MCF 10A (cell line): ENCODE results near the gene EIF2B2. TPM values are rescaled to one million over a fixed set of nuclear protein-coding genes. Genes with fewer than 3 reads are reported as not detected.

Experiments used
- BruUV-seq: library from RNA; stranded (reverse); fragments of 400-500 nt; replicated peaks from 2 replicates; lab custom pipeline; 2021; lab: Mats Ljungman, UMichigan
- CTCF ChIA-PET: fragments of 300-600 bp; sonication (Branson Sonifier 250); formaldehyde crosslinking; extraction: SDS; loops from one replicate; lab custom pipeline; 2021; ENCODE audit warnings: antibody characterized with exemption, inconsistent platforms; lab: Yijun Ruan, JAX
- POLR2A ChIA-PET: fragments of 300-600, 350-650 bp; sonication (Branson Sonifier 250); formaldehyde crosslinking; extraction: SDS; loops from one replicate; lab custom pipeline; 2020; ENCODE audit warnings: antibody characterized with exemption, inconsistent platforms; lab: Yijun Ruan, JAX
- DNase-seq: peaks from one replicate; pipeline ENCODE4 v3.0.0-alpha.2; 2018; ENCODE audit not compliant: unreplicated experiment
- H3K27ac Mint-ChIP-seq: one replicate; pipeline ENCODE4 v1.8.0; 2022; ENCODE audit warnings: mild to moderate bottlenecking, low read depth, mixed read lengths; ENCODE audit not compliant: unreplicated experiment
- H3K27me3 Mint-ChIP-seq: one replicate; pipeline ENCODE4 v1.8.0; 2022; ENCODE audit warnings: mixed read lengths; ENCODE audit not compliant: insufficient read depth, unreplicated experiment
- H3K36me3 Mint-ChIP-seq: one replicate; pipeline ENCODE4 v1.8.0; 2022; ENCODE audit warnings: mild to moderate bottlenecking, moderate library complexity, mixed read lengths; ENCODE audit not compliant: insufficient read depth, unreplicated experiment
- H3K4me1 Mint-ChIP-seq: one replicate; pipeline ENCODE4 v1.8.0; 2022; ENCODE audit warnings: mixed read lengths; ENCODE audit not compliant: insufficient read depth, unreplicated experiment
- H3K4me3 Mint-ChIP-seq: one replicate; pipeline ENCODE4 v1.8.0; 2022; ENCODE audit warnings: mild to moderate bottlenecking, moderate library complexity, mixed read lengths; ENCODE audit not compliant: unreplicated experiment
- H3K9me3 Mint-ChIP-seq: one replicate; pipeline ENCODE4 v1.8.0; 2022; ENCODE audit warnings: mixed read lengths; ENCODE audit not compliant: unreplicated experiment
- CTCF ChIP-seq: fragments of 200-600 bp; IDR thresholded peaks from one replicate; pipeline ENCODE4 v1.8.0; 2022; ENCODE audit warnings: antibody characterized with exemption, mild to moderate bottlenecking; ENCODE audit not compliant: unreplicated experiment
- intact Hi-C: fragments of 100-400 bp; cut with micrococcal nuclease; formaldehyde crosslinking; loops from 2 replicates; pipeline ENCODE4 v1.14.1; 2022
- total RNA-seq: library from RNA; stranded (reverse); gene quantifications from 2 replicates; pipeline ENCODE4 v1.2.3, GENCODE V29; 2022

The EIF2B2 gene
- total RNA-seq, 1 experiment from 2014 or later = 53.8 TPM

- Mint-ChIP-seq H3K4me1 (no peaks in the 10 kb centered on the region), H3K27ac (no peak overlapping the region), H3K9me3 (no peaks in the 10 kb centered on the region), H3K4me3 (no peak overlapping the region), H3K27me3 (no peaks in the 10 kb centered on the region), H3K36me3 (peaks cover 40% of the 10 kb centered on the region)
- intact Hi-C loops = no loop called here
- no peak for TF ChIP-seq CTCF
- ChIA-PET POLR2A (interaction anchor here (0.7 to 1.6 kb wide), 4 partner anchors 11 to 55 kb away, joined by 3 to 5 read pairs (median 3); no protein-coding TSS in a partner anchor), CTCF (interaction anchor here (0.6 to 1.5 kb wide), 4 partner anchors 65 to 272 kb away, joined by 3 to 6 read pairs (median 4); no protein-coding TSS in a partner anchor)
- DNase-seq = no peak
- no TSS peak for BruUV-seq
Measured at GRCh38 chr14:75023108-75023507, 20.4 kb downstream of the EIF2B2 start.

DNA sequence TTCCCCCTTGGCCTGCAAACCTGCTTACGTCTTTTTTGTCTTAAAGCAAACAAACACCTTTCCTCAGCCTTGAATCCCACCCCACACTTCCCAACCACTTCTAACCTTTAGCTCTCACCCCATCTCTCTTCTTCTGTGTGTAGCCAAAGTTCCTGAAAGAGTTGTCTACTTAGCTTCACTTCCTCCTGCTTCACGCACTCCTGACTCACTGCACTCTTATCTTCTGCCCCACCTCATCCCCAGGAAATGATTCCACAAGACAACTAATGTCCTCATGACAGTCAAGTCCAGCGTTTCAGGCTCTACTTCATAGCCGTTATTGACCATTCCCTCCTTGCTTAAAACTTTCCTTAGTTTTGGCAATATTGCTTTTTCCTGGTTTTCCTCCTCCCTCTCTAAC, 22.4 kb downstream of the EIF2B2 start:
- no peak for DNase-seq
- CTCF ChIA-PET = interaction anchor here (0.6 kb wide), 2 partner anchors 147 to 893 kb away, joined by 3 to 7 read pairs; no protein-coding TSS in a partner anchor
- POLR2A ChIA-PET = interaction anchor here (0.5 to 0.9 kb wide), 4 partner anchors 11 to 240 kb away, joined by 3 to 4 read pairs (median 3); no protein-coding TSS in a partner anchor

DNA sequence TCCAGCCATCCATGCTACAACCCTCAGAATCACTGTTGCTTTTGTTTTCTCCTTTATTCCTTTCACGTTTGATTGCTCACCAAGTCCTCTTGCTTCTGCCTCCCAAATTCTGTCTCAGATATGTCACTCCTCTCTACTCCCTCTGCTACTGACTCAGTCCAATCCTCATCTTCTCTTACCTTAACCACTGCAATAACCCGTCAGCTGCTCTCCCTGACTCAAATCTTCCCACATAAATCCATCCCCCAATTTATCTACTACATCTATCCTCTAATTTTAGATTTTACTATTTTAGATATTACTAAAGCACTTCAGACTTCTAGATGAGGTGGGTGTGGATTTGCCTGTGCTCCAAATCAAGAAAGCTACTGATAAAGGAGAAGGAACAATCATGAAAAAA, 23.2 kb downstream of the EIF2B2 start:
- no TSS peak for BruUV-seq
- intact Hi-C loops = no loop called here
- TF ChIP-seq CTCF = no peak
- H3K36me3 Mint-ChIP-seq = peaks cover 49% of the 10 kb centered on the region
- CTCF ChIA-PET = interaction anchor here (0.5 kb wide), 1 partner anchor 39 kb away, joined by 3 read pairs; no protein-coding TSS in a partner anchor
- H3K4me3 Mint-ChIP-seq = no peak overlapping the region
- no peak for DNase-seq
- POLR2A ChIA-PET = no interaction called here
- H3K9me3 Mint-ChIP-seq = no peaks in the 10 kb centered on the region
- H3K27ac Mint-ChIP-seq = no peak overlapping the region
- H3K4me1 Mint-ChIP-seq = no peaks in the 10 kb centered on the region
- no peaks in the 10 kb centered on the region for H3K27me3 Mint-ChIP-seq

More for the DNA sequence above, 22.4 kb downstream of the EIF2B2 start:
- no TSS peak for BruUV-seq
- H3K4me1 Mint-ChIP-seq = no peaks in the 10 kb centered on the region
- H3K36me3 Mint-ChIP-seq = peaks cover 48% of the 10 kb centered on the region
- no peaks in the 10 kb centered on the region for H3K9me3 Mint-ChIP-seq
- no peak overlapping the region for H3K27ac Mint-ChIP-seq
- intact Hi-C loops = no loop called here
- no peak overlapping the region for H3K4me3 Mint-ChIP-seq
- no peaks in the 10 kb centered on the region for H3K27me3 Mint-ChIP-seq
- TF ChIP-seq CTCF = no peak

- no peak for DNase-seq
- H3K4me3 Mint-ChIP-seq = no peak overlapping the region
- H3K27ac Mint-ChIP-seq = no peak overlapping the region
- H3K27me3 Mint-ChIP-seq = no peaks in the 10 kb centered on the region
- POLR2A ChIA-PET = no interaction called here
- H3K9me3 Mint-ChIP-seq = no peaks in the 10 kb centered on the region
- TF ChIP-seq CTCF = no peak
- intact Hi-C loops = no loop called here
- CTCF ChIA-PET = interaction anchor here (0.5 to 1.1 kb wide), 2 partner anchors 33 to 384 kb away, joined by 3 read pairs; no protein-coding TSS in a partner anchor
- BruUV-seq = no TSS peak
- peaks cover 69% of the 10 kb centered on the region for H3K36me3 Mint-ChIP-seq
- H3K4me1 Mint-ChIP-seq = no peaks in the 10 kb centered on the region
Measured at GRCh38 chr14:75030147-75030546, 27.4 kb downstream of the EIF2B2 start.
